Neural cell (in vitro differentiated cells): ENCODE measurements around the gene TPST2. TPM values are rescaled to one million over a fixed set of nuclear protein-coding genes. Genes with fewer than 3 reads are reported as not detected.

Experiments used
- H2AFZ ChIP-seq: fragments of 200-600, 300-800 bp; sonication (generic), shearing (Covaris generic); 2 replicates; pipeline ENCODE4 v1.6.0; 2014; ENCODE audit warnings: low read depth, mild to moderate bottlenecking, antibody characterized with exemption, low read length, moderate library complexity
- H3F3A ChIP-seq: fragments of 200-600 bp; shearing (Covaris generic); 2 replicates; pipeline ENCODE4 v1.6.1; 2016; ENCODE audit warnings: mild to moderate bottlenecking, moderate library complexity, mixed read lengths, antibody characterized with exemption, low read length; ENCODE audit not compliant: insufficient read depth, poor library complexity, severe bottlenecking
- H3K27ac ChIP-seq: fragments of 200-600, 300-800 bp; sonication (generic), shearing (Covaris generic); 2 replicates; pipeline ENCODE4 v1.5.1; 2014; ENCODE audit warnings: mild to moderate bottlenecking, low read length, moderate library complexity
- H3K27me3 ChIP-seq: fragments of 300-800, 200-600 bp; sonication (generic), shearing (Covaris generic); 2 replicates; pipeline ENCODE4 v1.6.0; 2014; ENCODE audit warnings: mild to moderate bottlenecking, low read depth, low read length, moderate library complexity; ENCODE audit not compliant: insufficient read depth
- H3K36me3 ChIP-seq: fragments of 300-800, 200-600 bp; sonication (generic), shearing (Covaris generic); 2 replicates; pipeline ENCODE4 v1.5.1; 2014; ENCODE audit warnings: mild to moderate bottlenecking, antibody characterized with exemption, low read length, moderate library complexity; ENCODE audit not compliant: insufficient read depth
- H3K4me2 ChIP-seq: fragments of 300-800, 200-600 bp; sonication (generic), shearing (Covaris generic); 2 replicates; pipeline ENCODE4 v1.6.0; 2014; ENCODE audit warnings: mild to moderate bottlenecking, low read length
- H3K4me3 ChIP-seq: fragments of 300-800, 200-600 bp; sonication (generic), shearing (Covaris generic); 2 replicates; pipeline ENCODE4 v1.5.1; 2014; ENCODE audit warnings: mild to moderate bottlenecking, low read length, moderate library complexity
- H3K79me2 ChIP-seq: fragments of 200-600 bp; shearing (Covaris generic); replicated peaks from 2 replicates; pipeline ENCODE4 v1.6.0; 2014; ENCODE audit warnings: mild to moderate bottlenecking, low read length, moderate library complexity; ENCODE audit not compliant: insufficient read depth
- H3K9ac ChIP-seq: fragments of 300-800, 200-600 bp; sonication (generic), shearing (Covaris generic); 2 replicates; pipeline ENCODE4 v1.6.1; 2016; ENCODE audit warnings: mild to moderate bottlenecking, low read length, mixed read lengths
- H3K9me2 ChIP-seq: fragments of 200-600 bp; shearing (Covaris generic); 2 replicates; pipeline ENCODE4 v1.6.1; 2016; ENCODE audit warnings: mild to moderate bottlenecking, low read length, mixed read lengths; ENCODE audit not compliant: insufficient read depth
- H3K9me3 ChIP-seq: fragments of 200-600, 300-800 bp; sonication (generic), shearing (Covaris generic); 2 replicates; pipeline ENCODE4 v1.6.1; 2016; ENCODE audit warnings: mild to moderate bottlenecking, mixed run types, low read length, moderate library complexity, mixed read lengths
- H4K20me1 ChIP-seq: fragments of 200-600 bp; shearing (Covaris generic); 2 replicates; pipeline ENCODE4 v1.6.1; 2016; ENCODE audit warnings: mild to moderate bottlenecking, mixed run types; ENCODE audit not compliant: insufficient read depth
- EP300 ChIP-seq: fragments of 450-650 bp; conservative IDR thresholded peaks from 2 replicates; pipeline ENCODE4 v1.6.1; 2014; ENCODE audit warnings: antibody characterized with exemption, mild to moderate bottlenecking, moderate library complexity; ENCODE audit not compliant: poor library complexity, severe bottlenecking
- EZH2 ChIP-seq: fragments of 200-600, 300-800 bp; shearing (Covaris generic), sonication (generic); IDR thresholded peaks from 2 replicates; pipeline ENCODE4 v1.6.1; 2014; ENCODE audit warnings: antibody characterized with exemption, low read length, borderline replicate concordance, mild to moderate bottlenecking; ENCODE audit not compliant: insufficient read depth, poor library complexity, severe bottlenecking
- MXI1 ChIP-seq: fragments of 450-650 bp; conservative IDR thresholded peaks from 2 replicates; pipeline ENCODE4 v1.6.1; 2014; ENCODE audit warnings: antibody characterized with exemption, mild to moderate bottlenecking; ENCODE audit not compliant: poor library complexity, severe bottlenecking
- POLR2AphosphoS5 ChIP-seq: IDR thresholded peaks from 2 replicates; pipeline ENCODE4 v1.6.1; 2012
- RAD21 ChIP-seq: fragments of 450-650 bp; conservative IDR thresholded peaks from 2 replicates; pipeline ENCODE4 v1.6.1; 2014; ENCODE audit warnings: antibody characterized with exemption, mild to moderate bottlenecking, moderate library complexity
- SMC3 ChIP-seq: fragments of 450-650 bp; conservative IDR thresholded peaks from 2 replicates; pipeline ENCODE4 v1.6.1; 2014; ENCODE audit warnings: antibody characterized with exemption, mild to moderate bottlenecking, moderate library complexity; ENCODE audit not compliant: poor library complexity
- TAF1 ChIP-seq: IDR thresholded peaks from 2 replicates; pipeline ENCODE4 v1.6.1; 2012; ENCODE audit warnings: low read depth
- polyA plus RNA-seq: library from polyadenylated mRNA; depleted of rRNA; stranded (reverse); fragments of >200 nt; gene quantifications from 2 replicates; pipeline ENCODE4 v1.2.3, GENCODE V29; 2014
- TF ChIP-seq, protein P1 (sequence below): fragments of 450-650 bp; IDR thresholded peaks from 2 replicates; pipeline ENCODE4 v1.5.1; 2014; ENCODE audit warnings: antibody characterized with exemption, mild to moderate bottlenecking, moderate library complexity; ENCODE audit not compliant: poor library complexity, severe bottlenecking
- TF ChIP-seq, protein P2 (sequence below): IDR thresholded peaks from 2 replicates; pipeline ENCODE4 v1.6.1; 2012; ENCODE audit warnings: borderline replicate concordance

Gene TPST2
- polyA plus RNA-seq, 1 donor from 2014 or later: 16.6 TPM

DNA sequence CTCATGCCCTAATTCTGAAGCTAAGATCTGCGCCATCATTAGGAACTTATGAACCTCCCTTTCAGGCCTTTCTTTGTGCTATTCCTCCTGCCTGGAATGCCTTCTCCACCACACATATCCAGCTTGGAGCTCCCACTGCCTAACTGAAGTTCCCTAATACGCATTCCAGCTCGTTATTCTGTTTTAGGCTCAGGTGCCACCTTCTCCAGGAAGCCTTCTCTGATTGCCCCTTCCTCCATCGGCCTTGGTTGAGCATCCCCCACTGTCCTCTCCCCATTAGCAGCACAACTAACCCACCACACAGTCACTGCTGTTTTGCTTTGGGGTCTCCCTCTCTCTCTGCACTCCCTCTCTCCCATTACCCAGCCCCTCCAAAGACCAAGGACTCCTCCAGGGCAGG, 22.7 kb upstream of the TPST2 start:
- Histone ChIP-seq H4K20me1 (no peaks in the 10 kb centered on the region), H3K4me2 (no peak overlapping the region), H2AFZ (no peak overlapping the region), H3F3A (no peaks in the 10 kb centered on the region), H3K36me3 (no peaks in the 10 kb centered on the region), H3K9me3 (no peaks in the 10 kb centered on the region), H3K9me2 (no peaks in the 10 kb centered on the region), H3K79me2 (no peaks in the 10 kb centered on the region), H3K4me3 (no peak overlapping the region), H3K9ac (no peak overlapping the region), H3K27ac (no peak overlapping the region), H3K27me3 (no peaks in the 10 kb centered on the region)
- TF ChIP-seq, protein P1, sequence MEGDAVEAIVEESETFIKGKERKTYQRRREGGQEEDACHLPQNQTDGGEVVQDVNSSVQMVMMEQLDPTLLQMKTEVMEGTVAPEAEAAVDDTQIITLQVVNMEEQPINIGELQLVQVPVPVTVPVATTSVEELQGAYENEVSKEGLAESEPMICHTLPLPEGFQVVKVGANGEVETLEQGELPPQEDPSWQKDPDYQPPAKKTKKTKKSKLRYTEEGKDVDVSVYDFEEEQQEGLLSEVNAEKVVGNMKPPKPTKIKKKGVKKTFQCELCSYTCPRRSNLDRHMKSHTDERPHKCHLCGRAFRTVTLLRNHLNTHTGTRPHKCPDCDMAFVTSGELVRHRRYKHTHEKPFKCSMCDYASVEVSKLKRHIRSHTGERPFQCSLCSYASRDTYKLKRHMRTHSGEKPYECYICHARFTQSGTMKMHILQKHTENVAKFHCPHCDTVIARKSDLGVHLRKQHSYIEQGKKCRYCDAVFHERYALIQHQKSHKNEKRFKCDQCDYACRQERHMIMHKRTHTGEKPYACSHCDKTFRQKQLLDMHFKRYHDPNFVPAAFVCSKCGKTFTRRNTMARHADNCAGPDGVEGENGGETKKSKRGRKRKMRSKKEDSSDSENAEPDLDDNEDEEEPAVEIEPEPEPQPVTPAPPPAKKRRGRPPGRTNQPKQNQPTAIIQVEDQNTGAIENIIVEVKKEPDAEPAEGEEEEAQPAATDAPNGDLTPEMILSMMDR: no peak
- TF ChIP-seq TAF1 (no peak), RAD21 (no peak)

DNA sequence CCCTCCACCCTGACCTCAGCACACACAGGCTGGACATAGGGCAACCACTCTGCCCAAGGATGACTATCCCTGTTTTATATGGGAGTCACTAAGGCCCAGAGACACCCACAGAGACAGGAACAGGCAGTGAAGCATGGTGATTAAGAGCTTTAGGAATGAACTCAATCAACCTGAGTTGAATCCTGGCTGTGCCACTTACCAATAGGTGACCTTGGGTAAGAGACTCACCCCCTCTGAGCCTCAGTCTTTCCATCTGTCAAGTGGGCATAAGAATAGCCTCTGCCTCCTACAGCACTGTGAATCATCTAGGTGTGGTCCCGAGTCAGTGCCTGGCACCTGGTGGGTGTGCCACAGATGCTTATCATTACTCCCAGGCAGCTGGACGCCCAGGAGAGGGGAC, 21.1 kb upstream of the TPST2 start:
- Histone ChIP-seq H3F3A (no peaks in the 10 kb centered on the region), H3K36me3 (no peaks in the 10 kb centered on the region), H2AFZ (no peak overlapping the region), H4K20me1 (no peaks in the 10 kb centered on the region), H3K9me2 (no peaks in the 10 kb centered on the region), H3K9me3 (no peaks in the 10 kb centered on the region), H3K4me2 (no peak overlapping the region), H3K27me3 (no peaks in the 10 kb centered on the region), H3K9ac (no peak overlapping the region), H3K79me2 (no peaks in the 10 kb centered on the region), H3K27ac (no peak overlapping the region), H3K4me3 (no peak overlapping the region)
- TF ChIP-seq EP300 (no peak), MXI1 (no peak), TAF1 (no peak), EZH2 (no peak), POLR2AphosphoS5 (no peak), SMC3 (no peak), RAD21 (no peak)
- TF ChIP-seq, protein P2, sequence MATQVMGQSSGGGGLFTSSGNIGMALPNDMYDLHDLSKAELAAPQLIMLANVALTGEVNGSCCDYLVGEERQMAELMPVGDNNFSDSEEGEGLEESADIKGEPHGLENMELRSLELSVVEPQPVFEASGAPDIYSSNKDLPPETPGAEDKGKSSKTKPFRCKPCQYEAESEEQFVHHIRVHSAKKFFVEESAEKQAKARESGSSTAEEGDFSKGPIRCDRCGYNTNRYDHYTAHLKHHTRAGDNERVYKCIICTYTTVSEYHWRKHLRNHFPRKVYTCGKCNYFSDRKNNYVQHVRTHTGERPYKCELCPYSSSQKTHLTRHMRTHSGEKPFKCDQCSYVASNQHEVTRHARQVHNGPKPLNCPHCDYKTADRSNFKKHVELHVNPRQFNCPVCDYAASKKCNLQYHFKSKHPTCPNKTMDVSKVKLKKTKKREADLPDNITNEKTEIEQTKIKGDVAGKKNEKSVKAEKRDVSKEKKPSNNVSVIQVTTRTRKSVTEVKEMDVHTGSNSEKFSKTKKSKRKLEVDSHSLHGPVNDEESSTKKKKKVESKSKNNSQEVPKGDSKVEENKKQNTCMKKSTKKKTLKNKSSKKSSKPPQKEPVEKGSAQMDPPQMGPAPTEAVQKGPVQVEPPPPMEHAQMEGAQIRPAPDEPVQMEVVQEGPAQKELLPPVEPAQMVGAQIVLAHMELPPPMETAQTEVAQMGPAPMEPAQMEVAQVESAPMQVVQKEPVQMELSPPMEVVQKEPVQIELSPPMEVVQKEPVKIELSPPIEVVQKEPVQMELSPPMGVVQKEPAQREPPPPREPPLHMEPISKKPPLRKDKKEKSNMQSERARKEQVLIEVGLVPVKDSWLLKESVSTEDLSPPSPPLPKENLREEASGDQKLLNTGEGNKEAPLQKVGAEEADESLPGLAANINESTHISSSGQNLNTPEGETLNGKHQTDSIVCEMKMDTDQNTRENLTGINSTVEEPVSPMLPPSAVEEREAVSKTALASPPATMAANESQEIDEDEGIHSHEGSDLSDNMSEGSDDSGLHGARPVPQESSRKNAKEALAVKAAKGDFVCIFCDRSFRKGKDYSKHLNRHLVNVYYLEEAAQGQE: no peak
